NCI-H748 (cell line): ENCODE measurements around the gene RSL24D1.
"Not testable (repeated sequence)": the region's sequence is repeated elsewhere in the genome, so short reads cannot be mapped to it uniquely, and the experiment has no call there.

ENCODE experiments used
- DNase-seq: peaks from one replicate; lab custom pipeline; 2025; ENCODE audit not compliant: unreplicated experiment; lab: John Stamatoyannopoulos, UW

The RSL24D1 gene

GRCh38 chr15:55218056-55218455 lies 21.3 kb upstream of the RSL24D1 start:
- no peak for DNase-seq

- no peak for DNase-seq
Measured at GRCh38 chr15:55204464-55204863, 7.7 kb upstream of the RSL24D1 start.

DNA sequence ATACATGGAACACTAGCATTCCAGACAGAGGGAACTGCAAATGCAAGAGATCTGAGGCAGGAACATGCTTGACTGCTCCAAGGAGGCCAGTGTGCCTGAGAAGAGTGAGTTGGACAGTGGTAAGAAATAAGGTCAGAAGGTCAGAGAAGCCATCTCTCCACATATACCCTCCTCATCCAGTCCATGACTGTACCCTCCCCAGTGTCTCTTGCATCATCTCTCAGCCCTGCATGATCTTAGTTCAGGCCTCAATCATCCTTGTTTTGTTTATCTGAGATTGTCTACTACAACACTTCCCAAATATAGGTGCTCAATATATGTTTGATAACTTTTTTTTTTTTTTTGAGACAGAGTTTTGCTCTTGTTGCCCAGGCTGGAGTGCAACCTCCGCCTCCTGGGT lies 5.5 kb upstream of the RSL24D1 start:
- no peak for DNase-seq

GRCh38 chr15:55198706-55199105 lies 2.0 kb upstream of the RSL24D1 start:
- DNase-seq = no peak

- no peak for DNase-seq
Measured at GRCh38 chr15:55197719-55198118, 978 bp upstream of the RSL24D1 start.

DNA sequence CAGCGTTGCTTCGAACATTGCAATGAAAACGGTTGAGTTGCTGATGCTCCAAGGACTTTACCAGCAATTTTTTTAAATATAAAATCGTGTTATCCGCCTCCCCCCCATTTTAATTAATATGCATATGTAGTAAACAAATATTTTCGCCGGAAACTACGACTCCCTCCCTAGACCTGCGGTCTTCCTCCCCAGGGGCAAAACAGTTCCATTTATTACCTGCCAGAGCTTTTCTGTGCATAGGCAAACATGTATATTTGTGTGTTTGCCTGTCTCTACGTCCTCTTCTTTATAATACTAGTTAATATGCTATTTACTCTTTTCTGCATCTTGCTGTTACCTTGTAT lies 593 bp upstream of the RSL24D1 start:
- no peak for DNase-seq

DNA sequence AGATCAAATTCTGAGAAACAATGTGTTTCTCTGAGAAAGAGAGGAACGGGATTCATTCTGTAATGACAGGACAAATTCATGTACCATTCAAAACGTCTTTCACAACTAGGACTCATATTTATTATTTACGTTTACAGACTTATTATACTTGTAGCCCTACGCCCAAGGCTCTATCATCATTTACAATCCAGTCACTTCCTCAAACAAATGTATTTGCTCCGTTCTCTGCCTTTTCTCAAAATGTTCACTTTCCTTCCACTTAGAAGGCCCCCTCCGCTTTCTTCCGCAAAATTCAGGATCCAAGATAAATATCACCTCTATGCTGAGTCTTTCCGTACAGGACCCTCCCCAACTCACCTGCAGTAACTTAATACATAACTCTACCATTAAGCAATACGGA lies 745 bp downstream of the RSL24D1 start:
- DNase-seq = no peak

GRCh38 chr15:55194256-55194655 lies 2.5 kb downstream of the RSL24D1 start:
- DNase-seq = no peak

GRCh38 chr15:55186331-55186730 lies 10.4 kb downstream of the RSL24D1 start:
- DNase-seq = no peak

- DNase-seq = no peak
Measured at GRCh38 chr15:55183679-55184078, 13.1 kb downstream of the RSL24D1 start.

DNA sequence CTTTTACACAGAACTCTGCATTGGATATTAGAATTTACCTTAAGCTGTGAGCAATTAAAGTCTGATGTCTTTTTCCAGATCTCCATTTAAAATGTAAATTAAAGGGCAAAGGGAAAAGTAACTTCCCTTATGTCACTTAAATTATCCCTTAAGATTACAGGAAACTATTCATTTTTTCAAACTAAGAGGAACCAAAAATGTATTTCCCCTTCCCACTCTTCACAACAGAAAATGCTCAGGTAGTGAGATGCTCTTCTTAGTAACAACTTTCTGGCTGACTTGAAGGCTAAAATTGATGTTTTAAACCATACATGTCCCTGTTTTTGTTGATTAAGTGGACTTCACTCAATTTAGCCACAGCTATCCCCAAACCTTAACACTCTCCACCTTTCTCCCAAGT lies 17.6 kb downstream of the RSL24D1 start:
- no peak for DNase-seq

DNA sequence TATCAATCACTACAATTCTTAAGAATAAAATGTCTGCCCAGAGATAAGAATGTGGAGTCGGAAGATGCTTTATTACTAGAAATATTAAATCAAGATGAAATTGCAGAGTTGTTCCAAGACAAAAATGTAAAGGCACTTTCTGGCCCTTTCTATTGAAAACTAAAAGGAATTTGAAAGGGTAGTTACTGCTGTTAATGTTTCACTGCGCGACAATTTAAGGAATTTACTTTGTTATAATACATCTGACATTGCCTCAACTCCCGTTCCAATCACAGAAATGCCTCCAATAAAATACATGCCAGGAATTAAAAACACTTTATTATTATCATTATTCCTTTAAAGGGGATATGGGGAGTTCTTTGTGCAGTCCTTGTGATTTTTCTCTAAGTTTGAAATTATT lies 26.4 kb downstream of the RSL24D1 start:
- DNase-seq = no peak

- DNase-seq = peak; percentile 63
Measured at GRCh38 chr15:55168350-55168974, 28.3 kb downstream of the RSL24D1 start.

GRCh38 chr15:55164284-55164683 lies 32.5 kb downstream of the RSL24D1 start:
- no peak for DNase-seq

- DNase-seq = peak; percentile 10
Measured at GRCh38 chr15:55151631-55152030, 45.1 kb downstream of the RSL24D1 start.

DNA sequence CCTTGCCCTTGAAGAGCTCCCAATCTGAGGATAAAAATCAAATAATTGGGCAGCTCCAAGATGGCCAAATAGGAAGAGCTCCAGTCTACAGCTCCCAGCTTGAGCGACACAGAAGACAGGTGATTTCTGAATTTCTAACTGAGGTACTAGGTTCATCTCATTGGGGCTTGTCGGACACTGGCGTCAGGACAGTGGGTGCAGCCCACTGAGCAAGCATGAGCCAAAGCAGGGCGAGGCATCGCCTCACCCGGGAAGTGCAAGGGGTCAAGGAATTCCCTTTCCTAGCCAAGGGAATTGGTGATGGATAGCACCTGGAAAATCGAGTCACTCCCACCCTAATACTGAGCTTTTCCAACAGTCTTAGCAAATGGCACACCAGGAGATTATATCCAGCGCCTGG lies 53.6 kb downstream of the RSL24D1 start:
- not testable (repeated sequence) for DNase-seq

DNA sequence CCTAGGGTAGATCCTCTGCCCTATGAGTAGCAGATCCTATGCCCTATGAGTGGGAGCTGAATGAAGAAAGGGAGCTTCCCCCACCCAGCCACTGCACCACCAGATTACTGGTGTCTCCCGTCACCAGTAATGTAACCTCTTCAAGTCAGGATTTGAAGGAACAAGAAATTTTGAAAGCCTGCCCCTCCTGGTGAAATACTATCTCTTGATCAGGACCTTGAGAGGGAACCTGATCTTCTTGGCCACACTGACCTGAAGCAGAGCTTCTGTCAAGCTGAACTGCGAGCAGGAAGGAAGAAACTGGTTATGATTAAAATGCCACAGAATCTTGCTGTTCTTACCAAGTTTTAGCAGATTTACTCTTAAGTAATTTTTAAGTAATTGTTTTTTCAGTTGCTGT lies 62.8 kb downstream of the RSL24D1 start:
- no peak for DNase-seq

- no peak for DNase-seq
Measured at GRCh38 chr15:55132672-55133071, 64.1 kb downstream of the RSL24D1 start.
